VCaP (cell line): ENCODE measurements around the gene CASP12.

Experiments used
- H3K27ac ChIP-seq: fragments of 450-650 bp; 2 replicates; pipeline ENCODE4 v1.5.1; 2017
- TF ChIP-seq, protein P1 (sequence below): fragments of 450-650 bp; conservative IDR thresholded peaks from 2 replicates; pipeline ENCODE4 v1.5.1; 2017; ENCODE audit warnings: mild to moderate bottlenecking, moderate library complexity

Gene CASP12

DNA sequence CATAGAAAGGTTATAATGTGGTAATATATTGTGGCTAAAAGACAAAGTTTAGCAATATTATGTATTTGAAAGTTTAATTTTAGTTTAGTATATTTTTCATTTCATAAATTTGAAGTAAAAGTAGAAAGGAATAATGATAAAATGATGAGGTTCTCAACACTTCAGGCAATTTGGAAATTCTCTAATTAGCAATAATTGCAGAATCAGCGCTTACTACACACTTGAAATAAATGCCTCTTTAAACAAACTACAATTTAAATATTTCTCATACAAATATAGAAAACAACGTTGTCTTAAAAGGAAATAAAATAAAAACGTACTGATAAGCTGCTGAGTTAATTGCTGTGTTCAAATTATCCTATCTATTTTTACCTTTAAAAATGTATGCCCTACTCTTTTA lies 25.9 kb downstream of the CASP12 start:
- TF ChIP-seq, protein P1, sequence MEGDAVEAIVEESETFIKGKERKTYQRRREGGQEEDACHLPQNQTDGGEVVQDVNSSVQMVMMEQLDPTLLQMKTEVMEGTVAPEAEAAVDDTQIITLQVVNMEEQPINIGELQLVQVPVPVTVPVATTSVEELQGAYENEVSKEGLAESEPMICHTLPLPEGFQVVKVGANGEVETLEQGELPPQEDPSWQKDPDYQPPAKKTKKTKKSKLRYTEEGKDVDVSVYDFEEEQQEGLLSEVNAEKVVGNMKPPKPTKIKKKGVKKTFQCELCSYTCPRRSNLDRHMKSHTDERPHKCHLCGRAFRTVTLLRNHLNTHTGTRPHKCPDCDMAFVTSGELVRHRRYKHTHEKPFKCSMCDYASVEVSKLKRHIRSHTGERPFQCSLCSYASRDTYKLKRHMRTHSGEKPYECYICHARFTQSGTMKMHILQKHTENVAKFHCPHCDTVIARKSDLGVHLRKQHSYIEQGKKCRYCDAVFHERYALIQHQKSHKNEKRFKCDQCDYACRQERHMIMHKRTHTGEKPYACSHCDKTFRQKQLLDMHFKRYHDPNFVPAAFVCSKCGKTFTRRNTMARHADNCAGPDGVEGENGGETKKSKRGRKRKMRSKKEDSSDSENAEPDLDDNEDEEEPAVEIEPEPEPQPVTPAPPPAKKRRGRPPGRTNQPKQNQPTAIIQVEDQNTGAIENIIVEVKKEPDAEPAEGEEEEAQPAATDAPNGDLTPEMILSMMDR: no peak
- H3K27ac ChIP-seq: no peak overlapping the region

DNA sequence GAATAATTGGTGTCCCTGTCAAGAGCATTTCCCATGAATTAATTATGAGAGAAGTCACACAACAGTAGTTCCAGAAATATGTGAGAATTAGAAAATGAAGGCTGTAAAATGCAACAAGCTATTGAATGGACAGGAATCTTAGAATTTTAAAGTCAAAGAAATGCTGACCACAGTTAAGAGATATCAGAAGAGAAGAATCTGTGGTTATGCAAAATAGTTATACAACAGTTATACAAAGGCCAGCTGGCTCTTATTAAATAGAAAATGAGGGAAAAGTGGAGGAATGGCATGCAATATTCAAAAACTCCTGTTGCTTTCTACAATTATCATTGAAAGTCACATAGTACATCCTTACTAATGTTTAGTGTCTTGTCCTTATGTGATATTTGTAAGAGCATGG lies 27.4 kb downstream of the CASP12 start:
- no peak overlapping the region for H3K27ac ChIP-seq
- TF ChIP-seq, protein P1: no peak

DNA sequence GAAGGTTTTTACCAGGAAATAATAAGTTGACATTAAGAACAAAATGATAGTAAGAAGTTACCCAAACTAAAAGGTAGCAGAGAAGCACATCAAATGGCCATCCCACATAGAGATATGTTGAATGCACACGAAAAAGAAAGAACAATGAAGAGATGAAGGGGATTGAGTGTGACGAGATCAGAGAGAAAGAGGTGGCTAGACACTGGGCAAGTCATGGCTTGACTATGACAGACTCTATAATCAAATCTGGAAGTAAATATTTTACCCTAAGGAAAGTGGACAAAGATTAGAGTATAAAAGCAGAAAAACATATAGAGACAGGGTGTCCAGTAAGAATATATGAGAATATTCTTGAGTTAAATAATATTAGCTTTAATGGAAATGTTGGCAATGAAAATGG lies 31.4 kb downstream of the CASP12 start:
- TF ChIP-seq, protein P1: no peak
- H3K27ac ChIP-seq: no peak overlapping the region

DNA sequence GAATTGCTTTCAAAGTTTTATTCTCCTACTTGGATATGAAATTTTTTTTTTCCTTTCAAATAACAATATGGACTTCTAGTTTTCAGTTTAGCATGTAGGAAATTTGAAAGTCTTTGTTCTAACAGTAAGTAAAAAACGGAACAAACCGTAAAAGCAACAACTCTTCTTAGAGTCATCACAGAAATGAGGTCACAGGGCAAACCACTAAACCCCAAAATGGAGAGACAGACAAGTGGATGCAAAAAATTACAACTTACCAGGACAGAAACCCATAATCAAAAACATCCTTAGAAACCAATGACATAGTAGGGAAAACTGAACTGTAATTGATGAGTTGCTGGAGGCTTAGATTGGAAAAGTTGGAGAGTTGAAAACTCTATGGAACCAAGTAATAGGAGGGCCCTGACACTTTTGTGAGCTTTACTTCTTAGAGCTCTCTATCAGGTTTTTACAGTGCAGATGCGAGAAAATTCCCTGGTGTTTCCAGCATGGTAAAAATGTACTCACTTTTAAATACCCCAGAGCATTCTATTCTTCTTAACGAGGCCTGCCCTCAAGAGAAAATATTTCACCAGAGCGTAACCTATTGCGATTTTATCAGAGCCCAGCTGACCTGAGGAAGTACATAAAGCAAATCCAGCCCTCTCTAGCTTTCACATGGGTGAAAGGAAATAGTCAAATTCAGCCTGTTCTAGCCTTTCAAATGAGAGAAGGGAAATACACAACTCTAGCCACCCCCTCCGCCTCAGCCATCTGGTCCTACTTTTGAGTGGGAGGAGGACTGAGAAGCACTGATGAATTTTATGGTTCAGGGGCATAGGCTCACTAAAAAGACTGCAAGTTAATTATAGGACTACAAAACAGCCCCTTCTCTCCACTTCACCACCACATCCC lies 39.1 kb downstream of the CASP12 start:
- no peak overlapping the region for H3K27ac ChIP-seq
- TF ChIP-seq, protein P1: no peak

DNA sequence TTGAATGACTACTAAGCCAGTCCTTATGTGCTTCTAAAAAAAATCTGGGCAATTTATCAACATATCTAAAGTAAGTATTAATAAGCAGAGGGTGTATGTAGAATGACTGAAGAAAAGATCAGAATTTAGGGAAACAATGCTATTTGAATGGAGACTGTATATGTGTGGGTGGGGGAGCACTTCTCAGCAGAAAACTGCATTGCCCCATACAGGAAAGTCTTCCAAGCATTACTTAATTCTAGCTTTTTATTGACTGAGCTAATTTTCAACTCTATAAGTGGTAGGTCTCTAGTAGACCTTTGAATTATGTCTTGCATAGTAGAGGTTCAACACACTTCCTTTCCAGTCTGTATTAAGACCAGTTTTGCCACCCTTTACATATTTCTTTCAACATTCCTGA lies 41.7 kb downstream of the CASP12 start:
- H3K27ac ChIP-seq: no peak overlapping the region
- TF ChIP-seq, protein P1: no peak

DNA sequence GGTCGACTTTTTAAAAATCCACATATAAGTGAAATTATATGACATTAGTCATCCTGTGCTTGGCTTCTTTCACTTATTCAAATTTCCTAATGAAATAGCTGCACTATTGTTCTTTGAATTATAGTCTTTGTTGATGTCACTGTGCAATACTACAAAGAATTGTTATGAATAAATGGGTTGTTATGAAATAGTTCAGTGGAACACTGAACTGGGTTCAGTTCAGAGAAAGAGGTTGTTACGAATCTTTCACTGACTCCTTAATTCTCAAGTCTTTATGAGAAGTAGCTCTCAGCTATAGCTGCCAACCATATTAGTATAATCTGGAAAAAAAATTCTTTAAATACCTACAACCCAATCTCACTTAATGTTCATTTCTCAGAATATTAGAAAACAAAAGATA lies 42.3 kb downstream of the CASP12 start:
- TF ChIP-seq, protein P1: no peak

DNA sequence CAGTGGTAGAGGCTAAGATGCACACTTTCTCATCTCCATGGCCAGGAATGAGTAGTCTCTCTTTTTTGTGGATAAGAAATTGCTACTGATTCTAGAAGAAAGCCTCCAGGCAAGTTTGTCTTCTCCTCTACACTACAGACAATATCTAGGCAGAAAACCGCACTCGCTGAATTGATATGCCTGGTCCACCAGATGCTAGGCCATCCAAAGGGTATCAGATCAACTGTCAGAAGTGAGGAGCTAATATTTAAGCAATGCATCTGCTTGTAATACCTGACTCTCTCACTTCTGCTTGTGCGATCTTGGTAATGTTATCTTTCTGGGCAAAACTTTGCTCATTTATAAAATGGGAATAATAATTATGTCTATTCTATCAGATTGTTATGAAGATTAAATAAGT lies 45.0 kb downstream of the CASP12 start:
- TF ChIP-seq, protein P1: no peak
- H3K27ac ChIP-seq: no peak overlapping the region

More for the DNA sequence above, 42.3 kb downstream of the CASP12 start:
- no peak overlapping the region for H3K27ac ChIP-seq
